Thyroid gland (tissue), 4 donors: Measurements from ENCODE around the gene KIF23.

Experiments used
- CTCF ChIP-seq, 6 experiments: fragments of 200-600 bp in 3 of 6; fragments of 450-650 bp in 3 of 6; sonication (generic) in 3 of 6; IDR thresholded peaks; one replicate each; pipeline ENCODE4 v1.5.1; 2016 to 2019; ENCODE audit warnings: antibody characterized with exemption in 6 of 6, mild to moderate bottlenecking in 2 of 6, inconsistent platforms in 1 of 6, moderate library complexity in 1 of 6
- POLR2A ChIP-seq, 2 donors: fragments of 450-650 bp; IDR thresholded peaks; one replicate each; pipeline ENCODE4 v1.6.1; 2017; ENCODE audit warnings: antibody characterized with exemption in 2 of 2, mild to moderate bottlenecking in 2 of 2, moderate library complexity in 1 of 2

DNA sequence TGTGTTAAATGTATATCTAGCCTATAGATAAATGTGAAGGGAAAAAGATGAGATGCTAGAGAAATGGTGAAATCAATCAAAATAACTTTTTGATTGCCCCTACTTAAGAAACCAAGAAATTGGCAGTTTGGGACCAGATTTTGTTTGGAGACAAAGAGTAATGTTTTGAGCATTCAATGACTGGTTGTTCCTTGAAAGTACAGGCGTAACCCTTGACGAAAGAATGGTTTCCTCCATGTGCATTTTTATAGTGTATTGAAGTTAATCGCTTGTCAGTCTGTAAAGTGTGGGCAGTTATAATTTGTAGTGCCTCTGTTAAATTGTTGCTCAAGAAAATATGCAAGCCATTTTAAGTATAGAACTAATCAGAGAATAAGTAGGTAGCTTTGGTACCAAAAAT is 1.2 kb downstream of the KIF23 start:
- no peak for TF ChIP-seq CTCF (IDR thresholded peaks at IDR 0.05)
- no peak for TF ChIP-seq POLR2A (IDR thresholded peaks at IDR 0.05)
